ENCODE results near the gene EPS15.

GRCh38 chr1:51425955-51426354, 93.1 kb downstream of the EPS15 start:
- TF ChIP-seq REST (IDR thresholded peaks at IDR 0.05) (no peak), CTCF (IDR thresholded peaks at IDR 0.05; ENCODE audit: low read depth, low read length, missing input control) (no peak), GABPA (IDR thresholded peaks at IDR 0.05 in 1 of 2, conservative IDR thresholded peaks at IDR 0.05 in 1 of 2) (no peak), YY1 (IDR thresholded peaks at IDR 0.05) (no peak), JUND (IDR thresholded peaks at IDR 0.05) (no peak), TAF1 (conservative IDR thresholded peaks at IDR 0.05) (no peak), MAX (IDR thresholded peaks at IDR 0.05) (no peak), SP1 (IDR thresholded peaks at IDR 0.05) (no peak)

Data from liver (tissue), 3 donors.